Measurements from ENCODE around the gene TGFBR3. TPM values are rescaled to one million over a fixed set of nuclear protein-coding genes. Genes with fewer than 3 reads are reported as not detected.
"Not testable (repeated sequence)": the region's sequence is repeated elsewhere in the genome, so short reads cannot be mapped to it uniquely, and the experiment has no call there.

The TGFBR3 gene
- total and polyA plus RNA-seq, 2 of the 13 experiments (the other 11 are each of a cell fraction or from before 2014, with no cell fraction given) = 76.5 to 195 TPM

GRCh38 chr1:91670781-91671180, 215.2 kb downstream of the TGFBR3 start:
- Histone ChIP-seq H3K4me1 (ENCODE audit: insufficient read depth, low read length) (no peaks in the 10 kb centered on the region), H3K4me2 (ENCODE audit: low read depth, low read length) (no peak overlapping the region), H4K20me1 (ENCODE audit: insufficient read depth, low read length) (no peaks in the 10 kb centered on the region), H2AFZ (ENCODE audit: low read length) (no peak overlapping the region), H3K9ac (ENCODE audit: insufficient read depth, low read depth, low read length) (no peak overlapping the region), H3K79me2 (ENCODE audit: insufficient read depth, low read length) (no peaks in the 10 kb centered on the region), H3K36me3 (replicated peaks in 1 of 2; ENCODE audit: control insufficient read depth in 1 of 2, insufficient read depth in 2 of 2, low read length in 2 of 2) (no peaks in the 10 kb centered on the region), H3K27me3 (ENCODE audit: control insufficient read depth in 1 of 2, insufficient read depth in 2 of 2, low read length in 2 of 2) (no peaks in the 10 kb centered on the region; a peak in 1 of 5 replicates), H3K27ac (ENCODE audit: extremely low read length, insufficient read depth, low read length) (no peak overlapping the region), H3K4me3 (replicated peaks in 1 of 3; ENCODE audit: insufficient read depth in 1 of 3, low read depth in 2 of 3, low read length in 3 of 3) (no peak overlapping the region), H3K9me3 (ENCODE audit: low read length) (no peaks in the 10 kb centered on the region)
- ChIA-PET CTCF (ENCODE audit: low intra/inter-chr PET ratio, low total read pairs) (no interaction called here), POLR2A (no interaction called here)
- FAIRE-seq = no peak
- no peak for DNase-seq (ENCODE audit: low spot score)
- TF ChIP-seq ZXDC (CRISPR knock-in tag; IDR thresholded peaks at IDR 0.05) (no peak), FIP1L1 (IDR thresholded peaks at IDR 0.05; ENCODE audit: borderline replicate concordance, insufficient read depth, low read depth, low read length) (no peak)
- no TSS peak for BruUV-seq (replicated peaks)
- WGBS (ENCODE audit: low lambda C conversion rate) = 27% methylated on average over 4 of the region's 4 CpGs
- ATAC-seq = no peak
- intact Hi-C loops (cut with micrococcal nuclease; ENCODE audit: unreplicated experiment) = no loop called here
- in situ Hi-C loops (cut with HindIII; ENCODE audit: extremely low pct_ligation_motif_present, low pct_unique_long_range_greater_than_20kb) = no loop called here

- Histone ChIP-seq H3K79me2 (ENCODE audit: insufficient read depth, low read length) (no peaks in the 10 kb centered on the region), H3K4me1 (ENCODE audit: insufficient read depth, low read length) (no peaks in the 10 kb centered on the region), H3K9ac (ENCODE audit: insufficient read depth, low read depth, low read length) (no peak overlapping the region), H4K20me1 (ENCODE audit: insufficient read depth, low read length) (no peaks in the 10 kb centered on the region), H3K36me3 (replicated peaks in 1 of 2; ENCODE audit: control insufficient read depth in 1 of 2, insufficient read depth in 2 of 2, low read length in 2 of 2) (no peaks in the 10 kb centered on the region), H3K9me3 (ENCODE audit: low read length) (no peaks in the 10 kb centered on the region), H3K27ac (ENCODE audit: extremely low read length, insufficient read depth, low read length) (no peak overlapping the region), H3K4me3 (replicated peaks in 1 of 3; ENCODE audit: insufficient read depth in 1 of 3, low read depth in 2 of 3, low read length in 3 of 3) (no peak overlapping the region), H2AFZ (ENCODE audit: low read length) (no peak overlapping the region), H3K4me2 (ENCODE audit: low read depth, low read length) (no peak overlapping the region), H3K27me3 (ENCODE audit: control insufficient read depth in 1 of 2, insufficient read depth in 2 of 2, low read length in 2 of 2) (no peaks in the 10 kb centered on the region; a peak in 1 of 5 replicates)
- ChIA-PET POLR2A (no interaction called here), CTCF (ENCODE audit: low intra/inter-chr PET ratio, low total read pairs) (no interaction called here)
- in situ Hi-C loops (cut with HindIII; ENCODE audit: extremely low pct_ligation_motif_present, low pct_unique_long_range_greater_than_20kb) = no loop called here
- intact Hi-C loops (cut with micrococcal nuclease; ENCODE audit: unreplicated experiment) = no loop called here
- 87% methylated on average over 17 of the region's 25 CpGs for WGBS (ENCODE audit: low lambda C conversion rate)
- ATAC-seq (no peak), DNase-seq (ENCODE audit: low spot score) (no peak), FAIRE-seq (no peak)
- TF ChIP-seq ZNF550 (CRISPR knock-in tag; IDR thresholded peaks at IDR 0.05; ENCODE audit: borderline replicate concordance) (no peak), ONECUT2 (CRISPR knock-in tag; IDR thresholded peaks at IDR 0.05) (no peak), EEA1 (CRISPR knock-in tag; IDR thresholded peaks at IDR 0.05; ENCODE audit: borderline replicate concordance) (no peak)
- BruUV-seq (replicated peaks) = no TSS peak
These were observed 216.2 kb downstream of the TGFBR3 start for GRCh38 chr1:91669584-91670350.

- H4K20me1 ChIP-seq (ENCODE audit: insufficient read depth, low read length); H3K36me3 ChIP-seq (replicated peaks in 1 of 2; ENCODE audit: control insufficient read depth in 1 of 2, insufficient read depth in 2 of 2, low read length in 2 of 2); H2AFZ ChIP-seq (ENCODE audit: low read length); H3K27me3 ChIP-seq (ENCODE audit: control insufficient read depth in 1 of 2, insufficient read depth in 2 of 2, low read length in 2 of 2); H3K27ac ChIP-seq (ENCODE audit: extremely low read length, insufficient read depth, low read length); intact Hi-C loops (cut with micrococcal nuclease; ENCODE audit: unreplicated experiment); BruUV-seq (replicated peaks); FAIRE-seq; H3K79me2 ChIP-seq (ENCODE audit: insufficient read depth, low read length); POLR2A ChIA-PET; DNase-seq (ENCODE audit: low spot score); ATAC-seq; H3K4me3 ChIP-seq (replicated peaks in 1 of 3; ENCODE audit: insufficient read depth in 1 of 3, low read depth in 2 of 3, low read length in 3 of 3); H3K9ac ChIP-seq (ENCODE audit: insufficient read depth, low read depth, low read length); CTCF ChIA-PET (ENCODE audit: low intra/inter-chr PET ratio, low total read pairs); H3K9me3 ChIP-seq (ENCODE audit: low read length); in situ Hi-C loops (cut with HindIII; ENCODE audit: extremely low pct_ligation_motif_present, low pct_unique_long_range_greater_than_20kb); H3K4me2 ChIP-seq (ENCODE audit: low read depth, low read length); H3K4me1 ChIP-seq (ENCODE audit: insufficient read depth, low read length): not testable (repeated sequence)
- 2% methylated on average over 5 of the region's 5 CpGs for WGBS (ENCODE audit: low lambda C conversion rate)
These were observed 219.3 kb downstream of the TGFBR3 start for GRCh38 chr1:91666651-91667050.
